ENCODE measurements around the gene HDDC2. TPM values are rescaled to one million over a fixed set of nuclear protein-coding genes. Genes with fewer than 3 reads are reported as not detected.

The HDDC2 gene
- total and polyA plus RNA-seq, 2 of the 8 experiments (the other 6 are each of a cell fraction or from before 2014, with no cell fraction given): 89.3 to 129 TPM

DNA sequence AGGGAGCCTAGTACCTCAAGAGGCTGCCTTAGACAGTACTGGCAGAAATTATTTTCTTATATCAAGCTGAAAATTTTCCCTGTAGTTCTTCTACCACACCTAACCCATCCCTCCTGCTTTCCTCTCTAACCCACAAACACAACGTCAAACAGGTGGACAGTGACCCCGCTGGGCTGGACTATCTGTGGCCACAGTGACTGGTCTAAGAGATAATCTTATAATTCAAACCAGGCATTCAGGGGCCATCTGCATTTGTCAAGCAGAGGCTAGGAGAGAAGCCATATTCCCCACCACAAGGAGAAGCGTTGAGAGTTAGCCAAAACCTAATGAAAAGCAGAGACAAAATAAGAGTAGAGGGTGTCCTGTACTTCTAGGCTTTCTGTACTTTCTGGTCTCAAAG lies 8.2 kb downstream of the HDDC2 start:
- FAIRE-seq (no peak), DNase-seq (ENCODE audit: low read depth in 1 of 2, low spot score in 2 of 2) (no peak)
- Histone ChIP-seq H4K8ac (ENCODE audit: extremely low read depth, insufficient read depth, low read length) (no peak overlapping the region), H2BK20ac (ENCODE audit: low read length) (no peak overlapping the region), H3K4me3 (ENCODE audit: extremely low read depth in 1 of 4, insufficient read depth in 2 of 4, low read depth in 3 of 4, low read length in 4 of 4) (no peak overlapping the region), H3K79me1 (ENCODE audit: low read depth, low read length) (no peaks in the 10 kb centered on the region; the same call in 1 of the 2 replicates), H3K4ac (replicated peaks; ENCODE audit: insufficient read length, low read depth, low read length) (no peak overlapping the region), H3K23ac (ENCODE audit: insufficient read length) (no peak overlapping the region), H4K5ac (ENCODE audit: insufficient read length, low read depth, low read length) (no peak overlapping the region), H3K4me2 (ENCODE audit: insufficient read depth in 1 of 2, low read depth in 2 of 2, low read length in 2 of 2) (no peak overlapping the region), H3K14ac (ENCODE audit: insufficient read length) (no peak overlapping the region), H2BK12ac (ENCODE audit: low read depth, low read length) (no peak overlapping the region), H3K36me3 (ENCODE audit: control insufficient read depth in 2 of 4, insufficient read depth in 4 of 4, low read length in 3 of 4) (peaks cover 8 to 37% (median 26%) of the 10 kb centered on the region in 4 experiments), H3K27me3 (replicated peaks in 1 of 4; ENCODE audit: control insufficient read depth in 3 of 4, extremely low read depth in 1 of 4, insufficient read depth in 3 of 4, low read length in 3 of 4) (no peaks in the 10 kb centered on the region), H2BK5ac (ENCODE audit: low read depth, low read length) (no peak overlapping the region), H3K9ac (replicated peaks in 1 of 4; ENCODE audit: extremely low read depth in 1 of 4, low read depth in 3 of 4, low read length in 3 of 4) (no peak overlapping the region), H2AK5ac (ENCODE audit: low read depth, low read length) (no peak overlapping the region), H3K79me2 (ENCODE audit: control insufficient read depth in 1 of 2, insufficient read depth in 2 of 2, low read length in 2 of 2) (no peaks in the 10 kb centered on the region), H3K27ac (ENCODE audit: low read depth, low read length) (no peak overlapping the region), H3K4me1 (replicated peaks in 1 of 4; ENCODE audit: control insufficient read depth in 3 of 4, insufficient read depth in 4 of 4, low read length in 3 of 4) (no peaks in the 10 kb centered on the region), H4K91ac (replicated peaks; ENCODE audit: insufficient read length, low read length) (no peak overlapping the region), H2BK120ac (replicated peaks; ENCODE audit: low read depth, low read length) (no peak overlapping the region), H3K23me2 (ENCODE audit: low read depth, low read length) (no peaks in the 10 kb centered on the region), H4K20me1 (replicated peaks in 1 of 2; ENCODE audit: control insufficient read depth in 1 of 2, insufficient read depth in 2 of 2, low read length in 2 of 2) (peaks cover 0 to 3% of the 10 kb centered on the region in 2 experiments), H2BK15ac (ENCODE audit: low read length) (no peak overlapping the region), H3K56ac (replicated peaks; ENCODE audit: insufficient read length, low read depth, low read length) (no peak overlapping the region), H2AFZ (ENCODE audit: low read length) (no peak overlapping the region), H3K18ac (ENCODE audit: extremely low read depth, low read length) (no peak overlapping the region), H3K9me3 (ENCODE audit: insufficient read depth in 2 of 2, low read depth in 1 of 2, low read length in 1 of 2) (no peaks in the 10 kb centered on the region)
- ChIA-PET POLR2A (ENCODE audit: partially characterized antibody) (interaction anchor here (1.2 to 1.8 kb wide), 2 partner anchors 13 to 14 kb away, joined by 3 to 5 read pairs; no protein-coding TSS in a partner anchor), CTCF (ENCODE audit: partially characterized antibody) (interaction anchor here (0.6 to 1.0 kb wide), 2 partner anchors 153 to 423 kb away, joined by 3 read pairs; no protein-coding TSS in a partner anchor)
- WGBS, 2 experiments (ENCODE audit: extremely low coverage in 1 of 2, insufficient coverage in 1 of 2, insufficient read length in 1 of 2, insufficient replicate concordance in 2 of 2, low coverage in 1 of 2, low lambda C conversion rate in 2 of 2, missing lambda C conversion rate in 1 of 2): 96% methylated on average over 3 of the region's 3 CpGs; no CpG with 5 or more reads in 1 of the 2 experiments
- no peak for TF ChIP-seq PHF8 (conservative IDR thresholded peaks at IDR 0.05; ENCODE audit: low read depth, low read length)
- no peak for TF ChIP-seq SP2 (IDR thresholded peaks at IDR 0.05; ENCODE audit: low read length)
- TF ChIP-seq GABPA (IDR thresholded peaks at IDR 0.05; ENCODE audit: borderline replicate concordance, insufficient read depth, low read length): no peak
- TF ChIP-seq SIN3A (conservative IDR thresholded peaks at IDR 0.05 in 1 of 2, IDR thresholded peaks at IDR 0.05 in 1 of 2; ENCODE audit: low read depth in 1 of 2, low read length in 2 of 2): no peak
- no peak for TF ChIP-seq EP300 (IDR thresholded peaks at IDR 0.05; ENCODE audit: borderline replicate concordance in 1 of 2, low read depth in 2 of 2, low read length in 2 of 2)
- TF ChIP-seq NANOG (IDR thresholded peaks at IDR 0.05; ENCODE audit: insufficient read depth, low read depth, low read length, poor library complexity, severe bottlenecking): no peak
- TF ChIP-seq SRF (IDR thresholded peaks at IDR 0.05; ENCODE audit: low read depth, low read length): no peak
- no peak for TF ChIP-seq RNF2 (IDR thresholded peaks at IDR 0.05; ENCODE audit: borderline replicate concordance, low read depth, low read length, missing control alignments, poor library complexity, severe bottlenecking)
- TF ChIP-seq, protein P1, sequence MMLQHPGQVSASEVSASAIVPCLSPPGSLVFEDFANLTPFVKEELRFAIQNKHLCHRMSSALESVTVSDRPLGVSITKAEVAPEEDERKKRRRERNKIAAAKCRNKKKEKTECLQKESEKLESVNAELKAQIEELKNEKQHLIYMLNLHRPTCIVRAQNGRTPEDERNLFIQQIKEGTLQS (IDR thresholded peaks at IDR 0.05; ENCODE audit: insufficient read depth, low read depth, low read length): no peak
- no peak for TF ChIP-seq HDAC6 (IDR thresholded peaks at IDR 0.05; ENCODE audit: low read depth, low read length)
- no peak for TF ChIP-seq MAFK (IDR thresholded peaks at IDR 0.05; ENCODE audit: low read depth, low read length)

Data from H1 (cell line).